ENCODE measurements around the gene FIGNL1.
A peak's percentile ranks its signal among the peaks of the same experiment; 100 is the strongest.

The FIGNL1 gene, protein sequence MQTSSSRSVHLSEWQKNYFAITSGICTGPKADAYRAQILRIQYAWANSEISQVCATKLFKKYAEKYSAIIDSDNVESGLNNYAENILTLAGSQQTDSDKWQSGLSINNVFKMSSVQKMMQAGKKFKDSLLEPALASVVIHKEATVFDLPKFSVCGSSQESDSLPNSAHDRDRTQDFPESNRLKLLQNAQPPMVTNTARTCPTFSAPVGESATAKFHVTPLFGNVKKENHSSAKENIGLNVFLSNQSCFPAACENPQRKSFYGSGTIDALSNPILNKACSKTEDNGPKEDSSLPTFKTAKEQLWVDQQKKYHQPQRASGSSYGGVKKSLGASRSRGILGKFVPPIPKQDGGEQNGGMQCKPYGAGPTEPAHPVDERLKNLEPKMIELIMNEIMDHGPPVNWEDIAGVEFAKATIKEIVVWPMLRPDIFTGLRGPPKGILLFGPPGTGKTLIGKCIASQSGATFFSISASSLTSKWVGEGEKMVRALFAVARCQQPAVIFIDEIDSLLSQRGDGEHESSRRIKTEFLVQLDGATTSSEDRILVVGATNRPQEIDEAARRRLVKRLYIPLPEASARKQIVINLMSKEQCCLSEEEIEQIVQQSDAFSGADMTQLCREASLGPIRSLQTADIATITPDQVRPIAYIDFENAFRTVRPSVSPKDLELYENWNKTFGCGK

DNA sequence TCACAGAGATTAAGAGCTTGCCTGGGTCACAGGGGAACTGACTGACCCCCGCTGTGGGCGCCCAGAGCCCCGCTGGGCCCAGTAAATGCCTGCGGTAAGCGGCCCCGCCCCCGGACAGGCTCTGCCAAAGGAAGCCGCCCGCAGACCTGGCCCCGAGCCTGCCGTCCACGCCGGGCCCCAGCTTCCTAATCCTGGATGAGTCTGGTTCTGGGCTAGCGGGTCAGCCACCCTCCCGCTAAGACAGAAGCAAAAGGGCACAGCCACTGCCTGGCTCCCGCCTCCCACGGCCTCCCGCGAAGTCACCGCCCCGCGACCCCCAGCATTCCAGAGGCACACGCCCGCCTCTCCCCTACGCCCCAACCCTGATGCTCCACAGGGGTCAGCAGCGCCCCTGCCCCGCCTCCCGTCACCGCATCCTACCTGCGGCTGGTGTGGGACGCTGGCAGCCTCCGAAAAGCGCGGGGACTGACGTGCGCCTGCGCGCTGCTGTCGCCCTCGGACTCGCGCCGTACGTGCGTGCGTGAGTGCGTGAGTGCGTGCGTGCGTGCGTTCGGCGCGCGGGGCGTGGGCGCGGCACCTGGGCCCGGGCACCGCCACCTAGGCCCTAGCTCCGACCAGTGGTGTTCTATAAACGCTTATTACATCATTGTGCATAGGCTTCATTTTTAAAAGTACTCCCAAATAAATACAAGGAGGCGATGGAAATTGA lies at the start of gene FIGNL1:
FIGNL1 (minus strand) TSS at position 470 of the 709 bp plus-strand sequence. CDS start 3,063 bp downstream, outside the sequence.
- DNase-seq, result peak in 50 of 51 donors; percentile 4 to 83 (median 60)

DNA sequence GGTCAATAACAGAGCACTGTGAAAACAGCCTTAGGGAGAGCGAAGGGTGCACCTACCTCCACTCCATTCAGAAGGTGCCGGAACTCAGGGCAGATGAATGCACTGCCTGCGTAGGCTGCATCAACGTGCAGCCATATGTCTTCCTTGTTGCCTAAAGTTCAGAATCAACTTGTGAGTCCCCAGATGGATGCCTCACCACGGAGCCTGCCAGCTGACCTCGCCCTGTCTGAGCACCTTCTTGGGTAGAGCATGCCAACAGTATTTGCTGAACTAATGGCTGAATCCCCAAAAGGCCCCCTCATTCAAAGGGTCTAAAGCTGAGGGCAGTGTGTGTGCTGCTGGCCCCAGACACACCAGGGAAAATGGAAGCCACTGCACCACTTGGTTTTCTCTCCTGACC lies 48.9 kb upstream of the FIGNL1 start:
- no peak for DNase-seq

DNA sequence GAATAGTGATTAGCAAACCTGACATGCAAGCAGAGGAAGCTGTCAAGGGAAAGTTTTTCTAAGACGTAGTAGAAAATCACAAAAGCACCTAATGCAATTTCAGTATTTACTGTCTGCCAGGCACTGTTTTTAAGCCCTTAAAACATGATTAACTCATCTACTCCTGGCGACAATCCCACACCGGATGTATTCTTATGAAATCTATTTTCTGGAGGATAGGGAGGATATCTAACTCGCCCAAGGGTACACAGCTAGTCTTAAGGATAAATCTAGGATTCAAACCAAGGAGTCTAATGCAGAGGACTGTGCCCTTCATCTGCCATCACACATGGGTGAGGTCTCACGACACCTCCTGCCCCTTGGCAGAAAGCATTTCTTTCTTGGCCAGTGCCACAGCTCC lies 47.8 kb upstream of the FIGNL1 start:
- no peak for DNase-seq

DNA sequence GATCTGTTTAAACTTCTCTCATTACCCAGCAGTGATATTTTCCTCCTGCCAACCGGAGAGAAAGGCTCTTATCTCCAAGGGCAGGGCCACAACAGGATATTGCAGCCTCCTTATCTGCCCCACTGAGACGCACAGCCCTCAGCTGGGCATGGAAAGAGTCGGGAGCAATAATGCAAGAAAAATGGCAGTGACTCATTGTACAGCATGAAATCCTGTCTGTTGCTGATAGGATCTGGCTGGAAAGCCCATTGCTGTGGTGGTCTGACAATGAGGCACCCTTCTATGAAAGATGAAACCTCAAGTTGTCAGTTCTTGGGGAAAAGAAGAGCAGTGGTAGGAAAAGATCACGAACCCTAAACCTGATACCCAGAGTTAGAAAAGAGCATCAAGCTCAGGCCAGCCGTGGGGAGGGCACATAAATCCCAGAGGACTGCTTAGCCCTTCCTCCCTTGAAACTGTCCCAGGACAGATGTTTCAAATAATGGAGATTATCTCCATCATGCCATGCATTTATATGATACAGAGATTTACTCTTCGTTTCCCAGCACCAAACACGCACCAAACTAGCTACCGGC lies 47.0 kb upstream of the FIGNL1 start:
- no peak for DNase-seq

DNA sequence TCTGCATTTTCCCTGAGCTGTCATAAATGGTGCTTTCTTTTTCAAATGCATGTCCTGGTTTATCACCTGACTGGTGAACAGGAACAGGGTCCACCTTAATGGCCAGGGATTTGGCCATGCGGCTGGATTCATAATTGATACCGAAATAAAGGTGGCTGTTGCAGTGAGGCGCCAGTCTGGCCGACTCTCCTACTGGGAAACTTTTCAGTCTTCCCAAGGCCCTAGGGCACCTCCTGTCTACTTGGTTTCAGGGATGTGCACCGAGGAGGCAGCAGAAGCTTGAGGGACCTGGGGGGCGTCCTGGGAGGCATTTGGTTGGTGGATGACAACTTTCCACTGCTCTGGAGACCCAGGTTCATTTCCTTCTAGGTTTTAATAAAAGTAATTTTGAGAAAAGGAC lies 46.4 kb upstream of the FIGNL1 start:
- no peak for DNase-seq

- DNase-seq, result no peak
These were observed 45.6 kb upstream of the FIGNL1 start for GRCh38 chr7:50495746-50496145.

DNA sequence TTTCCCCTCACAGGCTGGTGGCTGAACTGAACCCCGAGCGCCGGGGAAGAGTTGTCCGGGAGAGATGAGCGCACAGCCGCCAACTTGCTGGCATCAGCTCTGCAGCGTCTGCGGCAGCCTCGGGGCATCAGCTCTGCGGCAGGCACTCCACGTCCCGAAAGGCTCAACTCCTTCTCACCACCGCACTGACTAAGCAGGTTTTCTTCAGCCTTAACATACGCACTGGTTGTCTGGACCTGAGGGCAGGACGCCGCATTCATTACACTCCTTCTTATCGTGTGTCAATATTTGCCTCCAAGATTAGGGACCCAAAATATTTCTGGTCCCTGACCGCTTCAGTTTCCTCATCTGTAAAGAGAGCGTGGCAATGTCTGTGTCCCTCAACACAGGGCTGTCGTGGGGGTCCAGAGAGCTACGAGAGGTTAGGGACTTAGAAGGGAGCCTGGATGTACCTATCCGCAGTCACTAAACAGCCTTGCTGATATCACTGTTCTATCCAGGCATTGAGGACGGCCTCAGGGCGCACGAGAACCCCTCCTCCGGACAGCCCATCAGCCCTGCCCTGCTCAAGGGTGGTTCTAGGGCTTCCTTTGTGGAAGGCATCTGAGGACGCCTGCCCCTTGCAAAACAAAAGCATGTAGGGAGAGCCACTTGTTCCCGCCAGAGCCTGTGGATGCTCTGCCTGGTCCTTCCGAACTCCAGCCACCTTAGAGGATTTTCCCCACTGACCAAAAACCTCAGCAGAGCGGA lies 42.8 kb upstream of the FIGNL1 start:
- DNase-seq, result no peak

GRCh38 chr7:50491943-50492342 lies 41.8 kb upstream of the FIGNL1 start:
- no peak for DNase-seq

GRCh38 chr7:50491209-50491608 lies 41.1 kb upstream of the FIGNL1 start:
- no peak for DNase-seq

DNA sequence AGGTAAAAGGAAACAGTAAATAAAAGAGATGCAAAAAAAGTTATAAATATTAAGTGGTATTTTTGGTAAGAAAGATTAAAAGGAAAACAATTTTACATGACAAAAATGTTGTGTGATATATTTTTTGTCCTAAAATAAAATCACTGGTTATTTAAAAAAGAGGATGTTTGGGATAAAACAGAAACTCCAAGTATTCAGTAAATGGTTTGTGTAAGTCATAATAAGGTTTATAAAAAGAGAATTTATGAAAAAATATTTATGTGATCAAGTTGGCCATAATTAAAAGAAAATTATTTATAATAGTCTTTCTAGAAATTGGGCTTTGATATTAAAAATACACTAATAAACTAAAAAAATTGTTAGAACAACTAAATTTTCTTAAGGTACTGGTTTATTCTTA lies 38.2 kb upstream of the FIGNL1 start:
- no peak for DNase-seq

- no peak for DNase-seq
These were observed 36.4 kb upstream of the FIGNL1 start for GRCh38 chr7:50486512-50486911.

- no peak for DNase-seq
These were observed 31.7 kb upstream of the FIGNL1 start for GRCh38 chr7:50481867-50482266.

GRCh38 chr7:50480797-50481196 lies 30.6 kb upstream of the FIGNL1 start:
- no peak for DNase-seq

GRCh38 chr7:50479743-50480517 lies 29.8 kb upstream of the FIGNL1 start:
- no peak for DNase-seq

- no peak for DNase-seq
These were observed 27.5 kb upstream of the FIGNL1 start for GRCh38 chr7:50477640-50478039.

- DNase-seq, result no peak
These were observed 26.9 kb upstream of the FIGNL1 start for GRCh38 chr7:50476953-50477625.

- no peak for DNase-seq
These were observed 25.2 kb upstream of the FIGNL1 start for GRCh38 chr7:50475340-50475739.

GRCh38 chr7:50474382-50475160 lies 24.4 kb upstream of the FIGNL1 start:
- no peak for DNase-seq

- no peak for DNase-seq
These were observed 23.4 kb upstream of the FIGNL1 start for GRCh38 chr7:50473531-50473930.

Measured in hypothalamus (tissue), 51 donors.